NCI-H446 treated with DMSO at 0.1 percent for 48 hours (cell line): ENCODE measurements around the gene HOXA7.

Experiments used
- DNase-seq: peaks from one replicate; lab custom pipeline; 2025; lab: John Stamatoyannopoulos, UW

HOXA7 gene

GRCh38 chr7:27106901-27107240 is 49.6 kb downstream of the HOXA7 start:
- no peak for DNase-seq

DNA sequence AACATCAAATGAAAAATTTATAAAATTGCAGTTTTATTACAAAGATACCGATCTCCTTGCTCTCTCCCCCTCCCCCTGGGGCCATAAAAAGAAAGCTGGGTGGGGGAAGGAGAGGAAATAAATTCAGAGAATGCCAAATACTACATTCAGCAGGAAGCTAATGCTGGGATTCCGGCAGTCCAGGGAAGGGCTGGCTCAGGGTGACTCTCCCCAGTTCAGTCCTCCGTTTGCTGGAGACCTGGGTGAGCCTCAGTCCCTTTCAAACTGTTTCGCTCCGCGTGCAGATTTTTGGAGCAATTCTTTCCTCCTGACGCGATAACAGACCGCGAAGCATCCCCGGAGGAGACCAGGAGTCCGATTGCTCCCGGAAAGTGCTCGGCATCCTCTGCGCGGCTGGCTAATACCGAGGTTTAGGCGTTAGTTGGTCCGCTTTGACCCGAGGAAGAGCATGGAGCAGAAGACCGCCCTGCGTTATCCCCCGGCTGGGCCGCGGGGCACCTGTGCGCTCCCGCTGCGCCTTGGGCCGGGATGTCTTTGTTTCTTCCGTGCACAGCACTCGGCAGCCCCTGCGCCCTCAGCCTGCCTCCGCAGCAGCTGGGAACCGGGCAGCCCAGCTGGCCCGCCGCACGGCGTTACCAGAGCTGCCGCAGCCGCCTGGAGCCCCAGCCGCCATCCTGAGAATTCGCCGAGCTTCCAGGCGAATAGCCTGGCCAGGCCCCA is 50.1 kb downstream of the HOXA7 start:
- no peak for DNase-seq

- DNase-seq = no peak
Observed at GRCh38 chr7:27105301-27106031, 51.0 kb downstream of the HOXA7 start.

DNA sequence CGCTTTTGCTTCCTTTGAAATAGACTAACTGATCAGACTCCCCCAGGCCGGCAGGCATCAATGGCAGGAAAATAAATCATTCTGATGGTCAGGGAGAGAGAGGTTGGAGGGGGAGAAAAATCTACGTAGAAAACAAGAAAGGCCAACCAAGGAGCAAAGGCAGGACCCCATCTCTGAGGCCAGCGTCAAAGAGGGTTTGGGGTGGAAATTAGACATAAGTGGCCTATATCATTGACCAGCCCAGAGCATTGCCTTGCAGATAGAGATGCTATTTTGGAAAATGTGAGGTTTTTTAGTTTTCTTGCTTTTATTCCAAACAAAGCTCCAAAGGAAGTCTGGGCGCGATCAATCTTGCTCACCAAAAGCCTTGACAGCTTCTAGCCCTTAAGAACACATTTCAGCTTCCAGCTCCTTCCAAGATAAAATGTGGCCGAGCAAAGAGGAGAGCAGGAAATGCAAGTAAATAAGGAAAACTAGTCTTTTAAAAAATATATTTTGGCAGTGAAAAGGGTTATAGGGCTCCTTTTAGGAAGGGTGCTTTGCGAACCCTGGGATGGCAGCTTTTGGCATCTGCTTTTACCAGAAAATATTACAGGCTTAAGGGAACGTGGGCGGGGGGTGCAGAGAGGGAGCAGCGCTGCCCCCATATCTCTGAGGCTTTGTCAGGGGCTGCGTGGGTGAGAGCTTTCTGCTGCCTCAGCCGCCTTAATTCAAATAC is 52.0 kb downstream of the HOXA7 start:
- DNase-seq = no peak
